Peyer's patch (tissue), 4 donors: Measurements from ENCODE around the gene FOXJ2.

Experiments
- CTCF ChIP-seq, 6 experiments: fragments of 450-650 bp in 4 of 6; fragments of 200-600 bp in 2 of 6; sonication (generic) in 1 of 6; IDR thresholded peaks; one replicate each; pipeline ENCODE4 v1.5.1; 2017 to 2019; ENCODE audit warnings: antibody characterized with exemption in 6 of 6, mild to moderate bottlenecking in 3 of 6, moderate library complexity in 1 of 6
- POLR2A ChIP-seq, 2 donors: fragments of 450-650 bp; IDR thresholded peaks; one replicate each; pipeline ENCODE4 v1.5.1; 2017; ENCODE audit warnings: antibody characterized with exemption in 2 of 2, mild to moderate bottlenecking in 2 of 2, moderate library complexity in 2 of 2

DNA sequence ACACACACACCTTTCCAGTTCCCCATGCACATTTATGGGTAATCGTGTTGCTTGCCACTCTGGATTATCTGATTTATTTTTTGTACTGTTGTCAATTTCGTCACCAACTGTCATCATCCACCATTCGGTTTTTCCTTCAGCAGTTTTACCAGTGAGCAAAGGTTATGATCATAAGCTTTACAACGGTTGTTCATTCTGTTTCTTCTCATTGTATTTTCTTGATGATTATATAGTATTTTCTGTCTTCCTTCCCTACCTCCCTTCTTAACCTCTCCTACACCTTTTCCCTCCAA lies 50.2 kb downstream of the FOXJ2 start:
- no peak for TF ChIP-seq POLR2A (IDR thresholded peaks at IDR 0.05)
- TF ChIP-seq CTCF (IDR thresholded peaks at IDR 0.05): no peak
